Heart right ventricle (tissue), 16 donors: Measurements from ENCODE around the gene CDH13. TPM values are rescaled to one million over a fixed set of nuclear protein-coding genes. Genes with fewer than 3 reads are reported as not detected.

Experiments used
- ATAC-seq, 8 donors: fragments of 200-7000 bp; cut with Tn5 transposase; one replicate each; pipeline ENCODE4 v1.9.1; 2020; ENCODE audit warnings: mild to moderate bottlenecking in 8 of 8, moderate library complexity in 8 of 8, moderate number of reproducible peaks in 1 of 8
- DNase-seq, 2 donors: peaks; one replicate each; pipeline ENCODE4 v3.0.0-alpha.2; 2020
- H3K27ac ChIP-seq, 10 donors: fragments of 200-600 bp; sonication (generic) in 2 of 10; one replicate each; pipeline versions ENCODE4 v1.5.0 to v1.8.0; 2020 to 2022; ENCODE audit warnings: mild to moderate bottlenecking in 3 of 10
- H3K27me3 ChIP-seq, 7 donors: fragments of 200-600 bp; one replicate each; pipeline ENCODE4 v1.8.0; 2021 to 2022; ENCODE audit warnings: mild to moderate bottlenecking in 2 of 7
- H3K36me3 ChIP-seq, 9 donors: fragments of 200-600 bp; sonication (generic) in 1 of 9; one replicate each; pipeline versions ENCODE4 v1.5.0 to v1.8.0; 2020 to 2022; ENCODE audit warnings: mild to moderate bottlenecking in 2 of 9
- H3K4me1 ChIP-seq, 9 donors: fragments of 200-600 bp; sonication (generic) in 1 of 9; one replicate each; pipeline versions ENCODE4 v1.5.0 to v1.8.0; 2020 to 2022; ENCODE audit warnings: mild to moderate bottlenecking in 4 of 9
- H3K4me3 ChIP-seq, 10 donors: fragments of 200-600 bp; sonication (generic) in 2 of 10; one replicate each; pipeline versions ENCODE4 v1.5.0 to v1.8.0; 2020 to 2022; ENCODE audit warnings: mild to moderate bottlenecking in 7 of 10, moderate library complexity in 2 of 10
- H3K9me3 ChIP-seq, 11 donors: fragments of 200-600 bp in 10 of 11; sonication (generic) in 2 of 11; one replicate each; pipeline versions ENCODE4 v1.5.0 to v1.8.0; 2013 to 2022; ENCODE audit warnings: mild to moderate bottlenecking in 2 of 11, control low read depth in 1 of 11, moderate library complexity in 1 of 11
- CTCF ChIP-seq, 9 donors: fragments of 200-600 bp; sonication (generic) in 2 of 9; IDR thresholded peaks; one replicate each; pipeline versions ENCODE4 v1.5.0 to v1.8.0; 2021 to 2022; ENCODE audit warnings: antibody characterized with exemption in 9 of 9, mild to moderate bottlenecking in 5 of 9, moderate library complexity in 1 of 9
- WGBS, 2 donors: extraction: QIAGEN DNeasy Blood & Tissue Kit; methylation state at CpG; one replicate each; pipeline ENCODE4 v1.1.7; 2013; ENCODE audit warnings: inconsistent platforms in 1 of 2; 5-methylcytosine and 5-hydroxymethylcytosine counted together
- intact Hi-C, 10 donors: fragments of 100-400 bp; cut with DNase I; formaldehyde crosslinking; loops; one replicate each; pipeline versions ENCODE4 v1.11.1 to v1.14.2; 2022
- polyA plus RNA-seq, 2 donors: library from polyadenylated mRNA; stranded (reverse); fragments of 200-250 nt; gene quantifications; one replicate each; pipeline ENCODE4 v1.2.3, GENCODE V29; 2013
- total RNA-seq, 10 donors: library from RNA; stranded (reverse); fragmentation: NEBNext Ultra II Directional in 3 of 10; extraction: Animal tissue kit (Norgen Biotek cat#: 25700) in 3 of 10; gene quantifications; one replicate each; pipeline versions ENCODE4 v1.2.1 to v1.2.4, GENCODE V29; 2021 to 2023
- donor health status: Arrhythmogenic right ventricular cardiomyopathy.
- donor health status: ischemic (EF 13 %, LVEDD 7.1; RV severe dilation, severe dysfunction).
- donor health status: healthy with polysubstance abuse.
- donor health status: DM: no; HTN: yes; CAD: no.
- donor health status: DM: no; HTN: no; CAD: no.
- donor health status: ischemic (EF 25% LVEDD 6.9; RV normal size, moderate dysfunction).
- donor health status: ischemic (EF 25% LVEDD 5.7; RV mildly dilated, moderate dysfunction).
- donor health status: healthy.
- donor health status: DM: yes; HTN: yes; CAD: no.
- donor health status: Ischemic cardiomyopathy.
- donor health status: ischemic (EF 35%, LVEDD 5.7; RV mildly dilated, moderate dysfunction).
- donor health status: nonischemic (EF 11% LVEDD 7.7; RV severe dilation, severe dysfunction).
- donor health status: DM: yes; HTN: yes; CAD: no.
- donor health status: PGD.
- donor health status: ischemic (EF 29% LVEDD 5.4; RV normal size, mild dysfunction).
- donor health status: nonischemic (EF 23%, LVEDD 6.1; RV moderate dilation, normal function).

CDH13 gene
- total and polyA plus RNA-seq, 12 donors: 15.5 to 221 (median 168) TPM

- TF ChIP-seq CTCF (IDR thresholded peaks at IDR 0.05): no peak
- Histone ChIP-seq H3K27me3 (no peaks in the 10 kb centered on the region), H3K9me3 (peaks cover 0 to 4% (median 0%) of the 10 kb centered on the region in 11 donors), H3K4me3 (no peak overlapping the region), H3K4me1 (peaks cover 0 to 8% (median 0%) of the 10 kb centered on the region in 9 donors), H3K36me3 (no peaks in the 10 kb centered on the region), H3K27ac (no peak overlapping the region)
- WGBS, 2 donors: 89% methylated on average over 4 of the region's 4 CpGs
- DNase-seq (no peak), ATAC-seq (no peak)
- intact Hi-C loops: loop anchor here in 3 of 10 donors (5.0 to 10.0 kb wide), 4 partner anchors 112 to 732 kb away; partner anchors contain the start of gene CDH13 (in 2 of the 3)
Observed at GRCh38 chr16:83356986-83357385, 730.2 kb downstream of the CDH13 start.

- Histone ChIP-seq H3K36me3 (no peaks in the 10 kb centered on the region), H3K4me1 (no peaks in the 10 kb centered on the region), H3K9me3 (peaks cover 0 to 4% (median 0%) of the 10 kb centered on the region in 11 donors), H3K27ac (no peak overlapping the region), H3K4me3 (no peak overlapping the region), H3K27me3 (no peaks in the 10 kb centered on the region)
- intact Hi-C loops: no loop called here
- DNase-seq: no peak
- no peak for TF ChIP-seq CTCF (IDR thresholded peaks at IDR 0.05)
- no peak for ATAC-seq
- WGBS, 2 donors: 71 to 77% methylated on average over 4 of the region's 4 CpGs
Observed at GRCh38 chr16:83363521-83363920, 736.8 kb downstream of the CDH13 start.

GRCh38 chr16:83365166-83365565 lies 738.4 kb downstream of the CDH13 start:
- no peak for ATAC-seq
- WGBS, 2 donors: 66 to 71% methylated on average over 3 of the region's 3 CpGs
- H3K4me3 ChIP-seq: no peak overlapping the region
- no peaks in the 10 kb centered on the region for H3K27me3 ChIP-seq
- TF ChIP-seq CTCF (IDR thresholded peaks at IDR 0.05): no peak
- peaks cover 0 to 4% (median 0%) of the 10 kb centered on the region in 11 donors for H3K9me3 ChIP-seq
- no peaks in the 10 kb centered on the region for H3K4me1 ChIP-seq
- intact Hi-C loops: no loop called here
- no peak overlapping the region for H3K27ac ChIP-seq
- H3K36me3 ChIP-seq: no peaks in the 10 kb centered on the region
- no peak for DNase-seq

GRCh38 chr16:83366228-83366627 lies 739.5 kb downstream of the CDH13 start:
- intact Hi-C loops: no loop called here
- DNase-seq: no peak
- Histone ChIP-seq H3K27ac (no peak overlapping the region), H3K27me3 (no peaks in the 10 kb centered on the region), H3K4me3 (no peak overlapping the region), H3K9me3 (peaks cover 0 to 4% (median 0%) of the 10 kb centered on the region in 11 donors), H3K4me1 (no peaks in the 10 kb centered on the region), H3K36me3 (no peaks in the 10 kb centered on the region)
- no peak for ATAC-seq
- WGBS, 2 donors: 94 to 95% methylated on average over 12 of the region's 12 CpGs
- no peak for TF ChIP-seq CTCF (IDR thresholded peaks at IDR 0.05)
